ENCODE data around the gene PLA2G7.
A peak's percentile ranks its signal among the peaks of the same experiment; 100 is the strongest.
"Not testable (repeated sequence)": the region's sequence is repeated elsewhere in the genome, so short reads cannot be mapped to it uniquely, and the experiment has no call there.

The PLA2G7 gene
- 0 reads per million in 4 donors for total RNA-seq

GRCh38 chr6:46734867-46735719 lies at the start of gene PLA2G7:
Gene PLA2G7, minus strand, starts transcription at chr6:46735375. Its CDS starts 12,484 bp downstream, at chr6:46722891.
- no peak for DNase-seq

GRCh38 chr6:46784535-46784934 lies 49.4 kb upstream of the PLA2G7 start:
- no peak for DNase-seq

- DNase-seq = peak in 1 of 5 donors; percentile 22
Observed at GRCh38 chr6:46781478-46782378, 46.6 kb upstream of the PLA2G7 start.

- DNase-seq = no peak
Observed at GRCh38 chr6:46777476-46778346, 42.5 kb upstream of the PLA2G7 start.

- DNase-seq = no peak
Observed at GRCh38 chr6:46776070-46776712, 41.0 kb upstream of the PLA2G7 start.

- DNase-seq = not testable (repeated sequence)
Observed at GRCh38 chr6:46774736-46775135, 39.6 kb upstream of the PLA2G7 start.

GRCh38 chr6:46773201-46773855 lies 38.2 kb upstream of the PLA2G7 start:
- DNase-seq = no peak

GRCh38 chr6:46772762-46773161 lies 37.6 kb upstream of the PLA2G7 start:
- DNase-seq = no peak

GRCh38 chr6:46772016-46772415 lies 36.8 kb upstream of the PLA2G7 start:
- no peak for DNase-seq

- DNase-seq = no peak
Observed at GRCh38 chr6:46764961-46765360, 29.8 kb upstream of the PLA2G7 start.

- not testable (repeated sequence) for DNase-seq
Observed at GRCh38 chr6:46764280-46764679, 29.1 kb upstream of the PLA2G7 start.

GRCh38 chr6:46763466-46763865 lies 28.3 kb upstream of the PLA2G7 start:
- DNase-seq = no peak

GRCh38 chr6:46760925-46761324 lies 25.8 kb upstream of the PLA2G7 start:
- DNase-seq = no peak

GRCh38 chr6:46758960-46759753 lies 24.0 kb upstream of the PLA2G7 start:
- DNase-seq = no peak

GRCh38 chr6:46757214-46757596 lies 22.0 kb upstream of the PLA2G7 start:
- no peak for DNase-seq

- DNase-seq = no peak
Observed at GRCh38 chr6:46756469-46757213, 21.5 kb upstream of the PLA2G7 start.

- no peak for DNase-seq
Observed at GRCh38 chr6:46755865-46756264, 20.7 kb upstream of the PLA2G7 start.

GRCh38 chr6:46751658-46752057 lies 16.5 kb upstream of the PLA2G7 start:
- DNase-seq = no peak

- no peak for DNase-seq
Observed at GRCh38 chr6:46749731-46750130, 14.6 kb upstream of the PLA2G7 start.

Measured in T-helper 1 cell (primary cell).